Lower lobe of right lung (tissue), 2 donors: ENCODE results near the gene PRM3. TPM values are rescaled to one million over a fixed set of nuclear protein-coding genes. Genes with fewer than 3 reads are reported as not detected.
A peak's percentile ranks its signal among the peaks of the same experiment; 100 is the strongest.
"Not testable (repeated sequence)": the region's sequence is repeated elsewhere in the genome, so short reads cannot be mapped to it uniquely, and the experiment has no call there.

Experiments
- ATAC-seq, 2 donors: fragments of 200-7000 bp; cut with Tn5 transposase; one replicate each; pipeline ENCODE4 v1.9.1; 2020 to 2022; ENCODE audit warnings: mild to moderate bottlenecking in 2 of 2, moderate library complexity in 2 of 2
- DNase-seq: peaks from one replicate; pipeline ENCODE4 v3.0.0-alpha.2; 2020
- H3K27ac ChIP-seq: fragments of 200-600 bp; one replicate; pipeline ENCODE4 v1.8.0; 2022
- H3K27me3 ChIP-seq: fragments of 200-600 bp; one replicate; pipeline ENCODE4 v1.8.0; 2022; ENCODE audit warnings: low read depth
- H3K36me3 ChIP-seq: fragments of 200-600 bp; one replicate; pipeline ENCODE4 v1.8.0; 2022; ENCODE audit warnings: mild to moderate bottlenecking
- H3K4me1 ChIP-seq: fragments of 200-600 bp; one replicate; pipeline ENCODE4 v1.8.0; 2022
- H3K4me3 ChIP-seq: fragments of 200-600 bp; one replicate; pipeline ENCODE4 v1.8.0; 2022; ENCODE audit warnings: mild to moderate bottlenecking
- H3K9me3 ChIP-seq: fragments of 200-600 bp; one replicate; pipeline ENCODE4 v1.8.0; 2022
- CTCF ChIP-seq: fragments of 200-600 bp; IDR thresholded peaks from one replicate; pipeline ENCODE4 v1.8.0; 2022; ENCODE audit warnings: antibody characterized with exemption, mild to moderate bottlenecking
- intact Hi-C: fragments of 100-400 bp; cut with DNase I; formaldehyde crosslinking; loops from one replicate; pipeline ENCODE4 v1.11.0; 2022
- total RNA-seq: library from RNA; stranded (reverse); fragmentation: NEBNext Ultra II Directional; extraction: Animal tissue kit (Norgen Biotek cat#: 25700); gene quantifications from one replicate; pipeline ENCODE4 v1.2.1, GENCODE V29; 2021
- donor health status: DM: no; HTN: yes; CAD: no; lungs with severe emphysema.

Gene PRM3
- total RNA-seq, 1 donor from 2014 or later = not detected

GRCh38 chr16:11301645-11302501, 28.4 kb upstream of the PRM3 start:
- ATAC-seq = no peak
- Histone ChIP-seq H3K36me3 (no peaks in the 10 kb centered on the region), H3K27me3 (no peaks in the 10 kb centered on the region), H3K9me3 (no peaks in the 10 kb centered on the region), H3K27ac (peak overlapping the region; percentile 24), H3K4me1 (peaks cover 23% of the 10 kb centered on the region), H3K4me3 (no peak overlapping the region)
- no peak for TF ChIP-seq CTCF
- DNase-seq = no peak
- intact Hi-C loops = no loop called here

GRCh38 chr16:11300560-11300892, 27.1 kb upstream of the PRM3 start:
- H3K27ac ChIP-seq = no peak overlapping the region
- H3K9me3 ChIP-seq = no peaks in the 10 kb centered on the region
- no peak overlapping the region for H3K4me3 ChIP-seq
- no peak for ATAC-seq
- TF ChIP-seq CTCF = no peak
- H3K27me3 ChIP-seq = no peaks in the 10 kb centered on the region
- no peaks in the 10 kb centered on the region for H3K36me3 ChIP-seq
- H3K4me1 ChIP-seq = peaks cover 33% of the 10 kb centered on the region
- no peak for DNase-seq
- intact Hi-C loops = no loop called here

GRCh38 chr16:11299865-11300559, 26.6 kb upstream of the PRM3 start:
- TF ChIP-seq CTCF = no peak
- no peak for DNase-seq
- H3K4me3 ChIP-seq = no peak overlapping the region
- peaks cover 33% of the 10 kb centered on the region for H3K4me1 ChIP-seq
- H3K27ac ChIP-seq = no peak overlapping the region
- no peak for ATAC-seq
- no peaks in the 10 kb centered on the region for H3K36me3 ChIP-seq
- no peaks in the 10 kb centered on the region for H3K27me3 ChIP-seq
- intact Hi-C loops = no loop called here
- no peaks in the 10 kb centered on the region for H3K9me3 ChIP-seq

- DNase-seq, H3K27me3 ChIP-seq, H3K27ac ChIP-seq, H3K4me3 ChIP-seq, ATAC-seq, H3K36me3 ChIP-seq, intact Hi-C loops, H3K9me3 ChIP-seq: not testable (repeated sequence)
- peaks cover 33% of the 10 kb centered on the region for H3K4me1 ChIP-seq
Observed at GRCh38 chr16:11298950-11299547, 25.6 kb upstream of the PRM3 start.

GRCh38 chr16:11298143-11298900, 24.9 kb upstream of the PRM3 start:
- ATAC-seq = peak in 1 of 2 donors; percentile 3
- Histone ChIP-seq H3K4me3 (no peak overlapping the region), H3K4me1 (peaks cover 32% of the 10 kb centered on the region), H3K27me3 (no peaks in the 10 kb centered on the region), H3K9me3 (no peaks in the 10 kb centered on the region), H3K27ac (peak overlapping the region; percentile 62), H3K36me3 (no peaks in the 10 kb centered on the region)
- intact Hi-C loops = no loop called here
- no peak for TF ChIP-seq CTCF
- DNase-seq = no peak
